GM06990 (cell line): ENCODE data around the gene COX6B2.

Source experiments
- DNase-seq: peaks from one replicate; pipeline ENCODE4 v3.0.0-alpha.2; 2011; ENCODE audit not compliant: insufficient read length; ENCODE audit errors: extremely low read depth
- H3K27me3 ChIP-seq: replicated peaks from 2 replicates; pipeline ENCODE4 v1.6.0; 2011; ENCODE audit warnings: low read length; ENCODE audit not compliant: control insufficient read depth, insufficient read depth
- H3K36me3 ChIP-seq: 2 replicates; pipeline ENCODE4 v1.5.1; 2011; ENCODE audit warnings: low read length; ENCODE audit not compliant: control insufficient read depth, insufficient read depth
- H3K4me3 ChIP-seq: replicated peaks from 2 replicates; pipeline ENCODE4 v1.5.1; 2011; ENCODE audit warnings: low read depth, mild to moderate bottlenecking, control low read depth, low read length
- TF ChIP-seq, protein P1 (sequence below): IDR thresholded peaks from 2 replicates; pipeline ENCODE4 v1.5.1; 2011; ENCODE audit warnings: low read length, control low read depth, mild to moderate bottlenecking, inconsistent platforms; ENCODE audit not compliant: insufficient read depth, poor library complexity, severe bottlenecking

Gene COX6B2

DNA sequence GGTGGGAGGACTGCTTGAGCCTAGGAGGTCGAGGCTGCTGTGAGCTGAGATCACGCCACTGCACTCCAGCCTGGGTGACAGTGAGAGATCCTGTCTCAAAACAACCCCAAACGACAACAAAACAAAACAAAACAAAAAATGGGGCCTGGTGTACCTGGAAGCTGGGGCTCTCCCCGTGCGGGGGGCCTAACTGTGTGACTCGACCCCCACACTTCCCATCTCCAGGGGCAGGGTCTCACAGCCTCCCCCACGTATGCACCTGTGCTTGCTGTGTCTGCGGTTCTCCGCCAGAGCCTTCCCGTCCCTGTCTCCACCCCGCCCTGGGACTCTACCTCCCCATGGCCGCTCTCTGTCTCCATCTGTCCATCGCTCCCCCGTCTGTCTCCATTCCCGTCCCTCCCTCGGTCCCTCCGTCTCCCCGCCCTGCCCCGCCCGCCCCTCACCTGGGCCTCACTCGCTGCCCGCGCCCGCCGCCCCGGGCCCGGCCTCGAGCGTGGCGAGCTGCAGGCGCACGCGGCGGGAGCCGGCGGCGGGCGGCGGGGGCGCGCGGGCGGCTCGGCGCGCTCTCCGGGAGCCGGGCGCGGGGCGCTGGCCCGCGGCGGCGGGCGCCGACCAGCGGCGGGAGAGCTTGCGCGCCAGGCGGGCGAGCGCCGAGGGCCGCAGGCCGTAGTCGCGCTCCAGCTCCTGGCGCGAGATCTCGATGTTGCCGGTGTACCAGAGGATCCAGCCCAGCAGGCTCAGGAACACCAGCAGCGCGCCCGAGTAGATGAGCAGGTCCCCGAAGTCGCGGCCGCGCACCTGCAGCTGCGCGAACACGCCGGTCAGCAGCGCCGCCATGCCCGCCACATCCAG lies 29.0 kb upstream of the COX6B2 start:
- TF ChIP-seq, protein P1, sequence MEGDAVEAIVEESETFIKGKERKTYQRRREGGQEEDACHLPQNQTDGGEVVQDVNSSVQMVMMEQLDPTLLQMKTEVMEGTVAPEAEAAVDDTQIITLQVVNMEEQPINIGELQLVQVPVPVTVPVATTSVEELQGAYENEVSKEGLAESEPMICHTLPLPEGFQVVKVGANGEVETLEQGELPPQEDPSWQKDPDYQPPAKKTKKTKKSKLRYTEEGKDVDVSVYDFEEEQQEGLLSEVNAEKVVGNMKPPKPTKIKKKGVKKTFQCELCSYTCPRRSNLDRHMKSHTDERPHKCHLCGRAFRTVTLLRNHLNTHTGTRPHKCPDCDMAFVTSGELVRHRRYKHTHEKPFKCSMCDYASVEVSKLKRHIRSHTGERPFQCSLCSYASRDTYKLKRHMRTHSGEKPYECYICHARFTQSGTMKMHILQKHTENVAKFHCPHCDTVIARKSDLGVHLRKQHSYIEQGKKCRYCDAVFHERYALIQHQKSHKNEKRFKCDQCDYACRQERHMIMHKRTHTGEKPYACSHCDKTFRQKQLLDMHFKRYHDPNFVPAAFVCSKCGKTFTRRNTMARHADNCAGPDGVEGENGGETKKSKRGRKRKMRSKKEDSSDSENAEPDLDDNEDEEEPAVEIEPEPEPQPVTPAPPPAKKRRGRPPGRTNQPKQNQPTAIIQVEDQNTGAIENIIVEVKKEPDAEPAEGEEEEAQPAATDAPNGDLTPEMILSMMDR = peak; percentile 28
- H3K27me3 ChIP-seq = no peaks in the 10 kb centered on the region
- DNase-seq = peak; percentile 83
- H3K36me3 ChIP-seq = peaks cover 18% of the 10 kb centered on the region
- peak overlapping the region; percentile 90 for H3K4me3 ChIP-seq

DNA sequence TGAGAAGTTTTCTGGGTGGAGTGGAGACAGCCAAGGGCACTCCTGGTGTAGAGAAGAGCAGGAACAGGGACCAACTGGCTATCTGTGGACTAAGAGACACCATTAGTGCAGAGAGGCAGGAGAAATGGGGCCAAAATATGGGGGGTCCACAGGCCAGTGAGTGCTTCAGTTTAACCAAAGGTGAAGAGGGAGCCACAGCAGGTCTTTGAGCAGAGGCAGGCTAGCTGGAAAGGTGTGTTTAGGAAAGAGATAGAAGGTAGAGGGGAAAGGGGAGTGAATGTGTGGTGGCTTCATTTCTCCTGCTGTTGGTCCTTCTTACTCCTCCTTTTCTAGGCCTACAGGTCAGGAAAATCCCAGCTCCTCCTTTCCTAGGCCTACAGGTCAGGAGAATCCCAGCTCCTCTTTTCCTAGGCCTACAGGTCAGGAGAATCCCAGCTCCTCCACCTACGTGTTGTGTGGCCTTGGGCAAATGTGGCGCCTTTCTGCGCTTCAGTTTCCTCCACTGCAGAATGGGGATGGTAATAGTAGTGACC lies 28.1 kb upstream of the COX6B2 start:
- TF ChIP-seq, protein P1 = no peak
- peaks cover 9% of the 10 kb centered on the region for H3K36me3 ChIP-seq
- H3K27me3 ChIP-seq = no peaks in the 10 kb centered on the region
- no peak overlapping the region; the same call in 1 of the 2 replicates for H3K4me3 ChIP-seq
- no peak for DNase-seq

DNA sequence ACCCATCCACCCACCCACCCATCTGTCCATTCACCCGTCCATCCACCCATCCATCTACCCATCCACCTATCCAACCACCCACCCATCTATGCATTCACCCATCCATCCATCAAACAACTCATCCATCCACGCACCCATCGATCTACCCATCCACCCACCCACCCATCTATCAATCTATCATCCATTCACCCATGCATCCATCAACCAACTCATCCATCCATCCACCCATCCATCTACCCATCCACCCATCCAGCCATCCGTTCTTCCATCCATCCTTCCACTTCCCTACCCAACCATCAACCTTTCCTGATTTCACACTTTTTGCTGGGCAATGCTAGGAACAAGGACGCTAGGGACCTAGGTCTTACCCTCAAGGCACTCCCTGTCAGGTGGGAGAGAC lies 27.5 kb upstream of the COX6B2 start:
- H3K36me3 ChIP-seq = peaks cover 3% of the 10 kb centered on the region
- TF ChIP-seq, protein P1 = no peak
- H3K4me3 ChIP-seq = no peak overlapping the region
- H3K27me3 ChIP-seq = no peaks in the 10 kb centered on the region
- no peak for DNase-seq

DNA sequence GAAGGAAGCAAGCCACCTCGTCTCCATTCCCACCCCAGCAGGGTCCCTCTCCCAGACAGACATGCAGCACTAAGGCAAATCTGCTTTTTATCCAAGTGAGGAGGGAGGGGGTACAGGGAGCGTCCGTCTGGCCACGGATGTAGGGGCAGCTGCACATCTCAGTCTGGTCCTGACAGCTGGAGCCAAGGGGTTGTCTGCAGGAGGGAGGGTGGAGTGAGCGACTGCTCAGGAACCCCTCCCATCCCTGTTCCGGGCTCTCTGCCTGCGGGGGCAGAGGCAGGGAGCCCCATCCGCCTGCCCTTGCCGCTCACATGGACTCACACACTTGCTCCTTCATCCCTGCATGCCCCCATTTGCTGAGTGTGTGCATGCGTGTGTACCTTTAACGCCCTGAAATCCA lies 24.7 kb upstream of the COX6B2 start:
- Histone ChIP-seq H3K36me3 (no peaks in the 10 kb centered on the region), H3K27me3 (no peaks in the 10 kb centered on the region), H3K4me3 (no peak overlapping the region)
- no peak for DNase-seq
- TF ChIP-seq, protein P1 = no peak

DNA sequence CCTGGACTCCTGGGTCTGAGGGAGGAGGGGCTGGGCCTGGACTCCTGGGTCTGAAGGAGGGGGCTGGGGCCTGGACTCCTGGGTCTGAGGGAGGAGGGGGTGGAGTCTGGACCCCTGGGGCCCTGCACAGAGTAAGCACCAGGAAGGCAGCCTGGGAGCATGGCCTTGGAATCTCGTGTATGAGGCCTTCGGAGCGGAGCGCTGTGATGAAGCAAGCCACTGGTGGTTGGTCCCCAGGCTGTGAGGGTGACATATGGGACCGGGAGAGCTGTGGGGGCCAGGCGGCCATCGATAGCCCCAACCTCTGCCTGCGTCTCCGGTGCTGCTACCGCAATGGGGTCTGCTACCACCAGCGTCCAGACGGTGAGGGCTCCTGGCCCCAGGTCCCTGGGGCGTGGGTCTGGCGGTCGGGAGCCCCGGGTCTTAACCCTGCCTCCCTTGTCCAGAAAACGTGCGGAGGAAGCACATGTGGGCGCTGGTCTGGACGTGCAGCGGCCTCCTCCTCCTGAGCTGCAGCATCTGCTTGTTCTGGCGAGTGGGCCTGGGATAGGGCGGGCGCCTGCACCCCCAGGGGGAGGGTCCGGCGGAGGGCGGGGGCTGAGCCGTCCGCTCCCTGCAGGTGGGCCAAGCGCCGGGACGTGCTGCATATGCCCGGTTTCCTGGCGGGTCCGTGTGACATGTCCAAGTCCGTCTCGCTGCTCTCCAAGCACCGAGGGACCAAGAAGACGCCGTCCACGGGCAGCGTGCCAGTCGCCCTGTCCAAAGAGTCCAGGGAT lies 23.0 kb upstream of the COX6B2 start:
- DNase-seq = no peak
- Histone ChIP-seq H3K4me3 (no peak overlapping the region), H3K27me3 (no peaks in the 10 kb centered on the region), H3K36me3 (no peaks in the 10 kb centered on the region)
- TF ChIP-seq, protein P1 = no peak
